NCI-H2171 treated with DMSO at 0.1 percent for 48 hours (cell line): ENCODE data around the gene NRDC.

ENCODE experiments used
- DNase-seq: peaks from one replicate; lab custom pipeline; 2025; lab: John Stamatoyannopoulos, UW

The NRDC gene

DNA sequence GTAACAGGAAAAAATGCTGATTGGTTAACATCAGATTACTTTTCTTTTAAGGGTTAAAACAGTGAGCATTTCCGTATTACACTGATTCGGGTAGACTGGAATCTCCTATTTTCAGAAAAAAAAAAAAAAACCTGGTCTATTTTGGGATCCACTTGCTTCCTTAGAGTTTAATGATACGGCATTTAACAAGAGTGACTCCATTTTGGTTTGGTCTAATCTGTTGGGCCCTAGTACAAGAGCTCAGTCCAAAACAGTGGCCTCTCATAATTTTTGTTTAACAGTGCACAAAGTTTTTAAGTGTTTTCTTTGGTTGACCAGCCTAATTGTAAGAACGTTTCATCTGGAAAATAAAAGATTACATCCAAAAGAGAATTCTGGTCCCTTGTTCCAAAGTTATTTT is 120.2 kb downstream of the NRDC start:
- DNase-seq, result no peak

DNA sequence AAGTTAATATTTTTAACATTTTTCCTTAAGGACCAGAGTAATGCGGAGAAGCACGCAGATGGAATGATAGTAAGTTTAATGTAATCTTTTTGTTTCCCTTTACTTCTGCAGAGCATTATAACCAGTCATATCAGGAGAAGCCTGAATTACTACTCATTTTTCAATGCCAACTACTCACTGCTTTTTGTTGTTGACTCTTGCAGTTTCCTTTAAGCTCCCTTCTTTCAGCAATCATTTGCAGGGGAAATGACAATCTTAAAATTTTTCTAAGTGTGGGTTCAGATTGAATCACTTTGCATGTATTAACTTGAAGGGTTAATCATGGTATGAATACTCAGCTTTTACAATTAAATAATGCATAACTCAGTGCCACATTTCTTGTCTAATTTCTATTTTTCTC is 122.2 kb downstream of the NRDC start:
- no peak for DNase-seq

DNA sequence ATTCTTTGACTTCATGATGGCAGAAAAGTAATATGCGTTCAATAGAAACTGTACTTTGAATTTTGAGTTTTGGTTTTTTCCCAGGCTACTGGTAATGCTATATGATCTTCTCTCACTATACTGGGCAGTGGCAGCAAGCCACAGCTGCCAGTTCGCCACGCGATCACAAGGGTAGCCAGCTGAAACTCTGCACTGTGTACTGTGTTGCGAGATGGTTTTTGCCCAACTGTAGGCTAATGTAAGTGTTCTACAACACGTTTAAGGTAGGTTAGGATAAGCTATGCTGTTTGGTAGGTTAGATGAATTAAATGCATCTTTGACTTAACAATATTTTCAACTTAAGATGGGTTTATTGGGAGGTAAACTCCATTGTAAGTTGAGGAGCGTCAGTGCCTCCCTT is 123.1 kb downstream of the NRDC start:
- no peak for DNase-seq

DNA sequence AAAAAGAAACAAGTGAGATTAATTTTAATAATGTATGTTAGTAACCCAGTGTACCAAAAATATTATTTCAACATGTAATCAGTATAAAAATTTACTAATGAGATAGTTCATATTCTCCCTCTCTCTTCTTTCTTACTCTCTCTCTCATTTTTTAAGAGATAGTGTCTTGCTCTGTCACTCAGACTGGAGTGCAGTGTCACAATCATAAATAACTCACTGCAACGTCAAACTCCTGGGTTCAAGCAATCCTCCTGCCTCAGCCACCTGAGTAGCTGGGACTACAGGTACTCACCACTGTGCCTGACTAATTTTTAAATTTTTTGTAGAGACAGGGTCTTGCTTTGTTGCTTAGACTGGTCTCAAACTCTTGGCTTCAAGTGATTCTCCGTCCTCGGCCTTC is 123.9 kb downstream of the NRDC start:
- no peak for DNase-seq

DNA sequence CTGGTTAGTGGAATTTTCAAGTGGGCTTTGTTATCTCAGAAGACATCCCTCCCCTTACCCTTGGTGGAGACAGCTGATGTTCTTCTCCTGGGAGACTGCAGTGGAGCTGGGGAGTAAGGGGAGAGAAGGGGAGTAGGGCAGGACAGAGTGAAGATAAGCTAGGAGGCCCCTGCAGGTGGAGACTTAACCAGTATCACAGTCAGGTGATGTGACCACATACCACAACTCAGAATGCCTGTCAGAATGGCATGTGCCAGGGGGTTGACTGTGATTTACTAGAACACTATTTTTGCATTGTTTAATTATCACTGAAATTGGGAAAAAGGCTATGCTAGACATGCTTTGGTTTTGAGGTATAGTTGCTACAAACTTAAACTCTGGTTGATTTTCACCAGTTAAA is 124.6 kb downstream of the NRDC start:
- DNase-seq, result no peak

DNA sequence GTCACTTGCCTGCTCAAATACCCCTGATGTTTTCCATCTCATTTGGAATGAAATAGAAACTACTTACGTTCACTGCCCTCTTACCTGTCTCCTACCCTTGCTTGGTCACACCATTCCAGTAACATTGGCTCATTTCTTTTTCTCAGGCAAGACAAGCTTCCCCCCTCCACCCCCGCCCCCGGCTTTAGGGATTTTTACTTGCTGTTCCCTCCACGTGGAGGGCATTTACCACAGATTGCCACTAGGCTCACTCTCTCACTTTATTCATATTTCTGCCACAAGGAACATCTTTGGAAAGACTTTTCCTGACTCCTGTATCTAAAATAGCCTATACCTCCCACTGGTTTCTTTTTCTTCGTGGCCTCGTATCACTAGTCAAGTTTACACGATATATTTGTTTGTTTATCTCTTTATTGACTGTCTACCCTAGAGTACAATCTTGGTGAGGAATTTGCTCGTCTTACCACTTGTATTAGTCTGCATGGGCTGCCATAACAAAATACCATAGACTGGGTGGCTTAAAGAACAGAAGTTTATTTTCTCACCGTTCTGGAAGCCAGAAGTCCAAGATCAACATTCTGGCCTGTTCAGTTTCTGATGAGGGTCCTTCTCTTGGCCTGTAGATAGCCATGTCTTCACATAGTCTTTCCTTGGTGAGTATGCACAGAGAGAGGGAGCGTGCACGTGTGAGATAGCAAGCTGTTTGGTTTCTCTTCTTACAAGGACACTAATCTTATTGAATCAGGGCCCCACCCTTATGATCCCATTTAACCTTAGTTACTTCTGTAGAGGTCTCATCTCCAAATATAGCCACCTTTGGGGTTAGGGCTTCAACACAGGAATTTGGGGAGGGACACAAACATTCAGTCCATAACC is 126.2 kb downstream of the NRDC start:
- no peak for DNase-seq

DNA sequence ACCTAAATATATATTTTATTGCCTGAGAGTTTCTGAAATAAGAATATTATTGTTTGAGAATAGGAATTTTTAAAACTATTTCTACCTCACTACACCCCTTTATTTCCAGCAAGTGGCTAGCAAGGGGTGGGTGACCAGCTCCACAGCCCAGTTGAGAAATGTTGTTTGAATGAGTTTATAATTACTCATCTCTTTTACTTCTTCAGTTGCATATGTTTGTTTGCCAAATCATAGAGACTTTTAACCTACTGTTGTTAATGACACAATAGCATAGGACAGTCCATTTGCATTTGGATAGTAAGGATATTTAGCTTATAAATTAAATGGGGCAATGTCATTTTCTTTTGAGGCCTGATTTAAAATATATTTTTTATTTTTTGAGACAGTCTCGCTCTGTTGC is 127.8 kb downstream of the NRDC start:
- DNase-seq, result no peak

DNA sequence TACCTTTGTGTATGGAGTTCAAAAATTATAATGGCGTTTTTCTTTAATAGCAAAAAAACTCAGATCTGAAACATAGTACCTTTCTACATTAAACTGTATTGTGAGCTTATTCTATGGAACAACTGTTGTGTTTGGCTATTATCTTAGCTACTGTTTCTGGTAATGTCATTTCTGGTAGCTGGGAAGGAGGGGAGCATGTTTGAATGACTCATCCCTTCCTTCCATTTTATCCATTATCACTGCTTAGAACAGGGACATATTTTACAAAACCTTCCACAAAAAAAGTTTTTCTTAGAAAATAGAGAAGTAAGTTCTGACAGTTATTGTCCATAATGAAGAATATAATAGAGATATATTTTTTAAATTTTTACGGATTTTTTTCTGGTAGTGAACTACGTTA is 128.3 kb downstream of the NRDC start:
- no peak for DNase-seq

DNA sequence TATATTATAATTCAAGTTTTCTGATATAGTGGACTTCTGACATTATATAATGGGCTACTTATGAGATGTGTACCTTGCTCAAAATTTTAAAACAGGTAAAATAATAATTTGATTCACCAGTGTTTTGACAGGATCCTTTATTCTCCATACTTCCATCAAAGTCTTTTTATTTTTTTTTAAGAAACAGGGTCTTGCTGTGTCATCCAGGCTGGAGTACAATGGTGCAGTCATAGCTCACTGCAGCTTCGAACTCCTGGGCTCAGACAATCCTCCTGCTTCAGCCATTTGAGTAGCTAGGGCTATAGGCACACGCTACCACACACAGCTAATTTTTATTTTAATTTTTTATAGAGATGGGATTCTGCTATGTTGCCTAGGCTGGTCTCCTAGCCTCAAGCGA is 129.4 kb downstream of the NRDC start:
- DNase-seq, result no peak

DNA sequence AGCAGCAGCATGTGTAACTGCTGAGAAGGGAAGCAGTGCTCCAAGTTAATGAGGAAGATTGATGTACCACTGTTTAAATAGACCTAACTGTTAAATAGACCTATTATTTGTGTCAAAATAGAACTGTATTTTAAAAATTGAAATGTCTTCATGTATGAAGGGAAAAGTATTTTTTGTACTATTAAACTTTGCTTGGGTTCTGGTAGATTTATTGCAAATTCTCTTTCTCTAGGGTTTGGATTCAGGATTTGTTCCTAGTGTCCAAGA is 133.3 kb downstream of the NRDC start:
- DNase-seq, result no peak

DNA sequence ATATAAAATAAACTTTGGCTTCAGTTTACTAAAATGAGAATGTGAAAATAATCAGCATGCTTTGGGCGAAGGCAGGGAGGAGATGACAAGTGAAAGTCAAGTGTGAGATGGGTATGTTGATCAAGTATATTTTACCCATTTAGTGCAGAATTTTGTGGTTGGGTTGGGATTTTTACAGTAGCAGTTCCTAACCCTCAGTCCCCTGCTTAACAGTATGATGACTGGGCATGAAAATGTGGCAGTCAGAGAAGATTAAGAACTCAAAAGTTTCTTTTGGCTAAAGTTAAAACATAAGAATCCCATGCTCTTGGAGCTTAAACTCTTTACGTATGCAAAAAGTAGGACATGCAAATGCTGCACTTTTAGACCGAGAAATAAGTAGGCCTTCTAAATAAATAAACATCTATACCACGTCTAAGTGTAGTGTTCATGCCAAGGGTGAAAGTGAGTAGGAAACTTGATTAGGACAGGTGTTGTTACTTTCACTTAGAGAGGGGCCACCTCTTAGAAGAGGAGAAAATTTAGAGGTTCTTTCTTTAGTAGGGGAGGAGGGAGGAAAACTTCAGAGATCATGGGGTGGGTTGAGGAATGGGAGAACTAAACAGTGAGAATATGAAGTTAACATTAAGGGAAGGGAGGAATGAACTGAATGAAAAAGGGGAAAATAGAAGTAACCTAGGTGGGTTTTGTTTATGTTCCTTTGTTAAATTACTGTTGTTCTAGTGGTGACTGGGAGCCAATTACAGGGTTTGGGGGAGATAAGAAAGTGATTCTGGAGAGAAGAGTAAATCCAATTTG is 133.8 kb downstream of the NRDC start:
- DNase-seq, result no peak

DNA sequence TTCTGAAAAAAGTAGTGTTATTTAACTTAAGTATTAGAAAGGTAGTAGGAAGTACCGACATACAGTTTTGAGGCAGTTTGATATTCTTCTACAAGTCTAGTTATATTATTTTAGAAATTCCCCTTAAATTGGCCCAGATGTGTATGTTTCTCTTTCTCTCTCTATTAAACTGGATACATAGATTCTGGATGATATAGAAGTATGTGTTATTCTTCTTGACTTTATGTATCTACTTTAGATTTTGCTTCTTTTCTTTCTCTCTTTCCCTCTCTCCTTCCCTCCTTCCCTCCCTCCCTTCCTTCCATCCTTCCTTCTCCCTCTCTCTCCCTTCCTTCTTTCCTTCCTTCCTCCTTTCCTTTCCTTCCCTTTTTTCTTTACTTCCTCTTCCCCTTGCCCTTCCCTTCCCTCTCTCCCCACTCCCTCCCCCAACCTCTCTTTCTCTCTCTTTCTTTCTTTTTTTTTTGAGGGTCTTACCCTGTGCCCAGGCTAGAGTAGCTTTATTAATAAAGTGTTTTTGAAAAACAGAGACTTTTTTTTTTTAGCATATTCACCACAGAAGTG is 137.3 kb downstream of the NRDC start:
- no peak for DNase-seq

DNA sequence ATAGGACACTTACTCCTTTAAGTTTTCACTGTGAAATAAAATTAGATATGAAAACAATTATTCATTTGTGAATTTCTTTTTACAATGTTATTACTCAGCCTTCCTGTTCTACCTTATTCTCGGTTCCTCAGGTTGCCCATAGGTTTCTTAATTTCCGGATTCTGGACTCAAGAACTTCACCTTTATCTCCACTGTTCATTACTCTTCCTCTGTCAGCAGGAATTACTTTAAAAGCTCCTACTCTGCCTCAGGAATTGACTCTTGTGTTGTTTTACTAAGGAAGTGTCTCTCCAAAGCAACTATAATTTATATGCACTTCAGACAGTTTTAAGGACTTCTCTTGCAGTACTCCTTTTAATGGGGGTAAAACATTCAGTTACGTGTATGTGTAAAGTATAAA is 137.9 kb downstream of the NRDC start:
- no peak for DNase-seq
